ENCODE results near the gene TNFRSF8. TPM values are rescaled to one million over a fixed set of nuclear protein-coding genes. Genes with fewer than 3 reads are reported as not detected.

TNFRSF8 gene
- total RNA-seq, 1 experiment from 2014 or later = not detected

DNA sequence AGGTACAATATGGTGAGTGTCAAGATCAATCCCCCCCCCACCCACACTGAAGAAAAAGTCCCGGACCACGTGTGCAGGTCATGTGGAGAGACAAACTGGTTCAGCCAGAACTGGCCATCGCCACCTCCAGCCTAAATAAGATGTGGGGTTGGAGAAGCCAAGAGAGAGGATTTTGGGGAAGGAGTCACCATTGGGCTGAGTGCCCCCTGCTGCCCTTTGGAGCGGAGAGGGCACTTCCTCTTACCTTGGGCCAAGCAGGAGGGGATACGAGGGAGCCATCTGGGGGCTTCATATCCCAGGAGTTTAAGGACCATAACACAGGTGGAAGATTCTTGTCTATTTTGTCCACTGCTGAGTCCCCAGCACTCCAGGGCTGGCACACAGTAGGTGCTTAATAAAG, 101.1 kb downstream of the TNFRSF8 start:
- no peak for DNase-seq (ENCODE audit: low spot score)
- in situ Hi-C loops (cut with HindIII; ENCODE audit: low sequenced_read_pairs) = no loop called here

DNA sequence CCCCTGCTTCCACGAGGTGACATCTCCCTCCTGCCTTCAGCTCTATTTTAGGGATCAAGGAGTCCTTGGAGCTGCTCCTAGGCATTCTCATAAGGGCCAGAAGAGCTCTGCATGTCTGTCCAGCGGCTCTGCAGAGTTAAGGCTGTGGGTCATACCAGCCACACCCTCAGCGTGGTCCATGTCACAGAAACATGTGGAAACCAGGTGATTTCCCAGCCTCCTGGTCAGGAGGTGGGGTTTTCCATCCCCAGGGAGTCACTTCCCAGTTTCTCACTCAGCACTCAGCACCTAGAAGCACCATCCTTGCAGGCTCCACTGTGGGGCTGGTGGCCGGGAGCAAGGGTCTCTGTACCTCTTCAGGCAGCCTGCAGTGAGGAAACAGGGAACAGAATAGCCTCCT, 102.2 kb downstream of the TNFRSF8 start:
- in situ Hi-C loops (cut with HindIII; ENCODE audit: low sequenced_read_pairs) = no loop called here
- no peak for DNase-seq (ENCODE audit: low spot score)

- DNase-seq (ENCODE audit: low spot score) = no peak
- in situ Hi-C loops (cut with HindIII; ENCODE audit: low sequenced_read_pairs) = no loop called here
These were observed 103.9 kb downstream of the TNFRSF8 start, which contains the start of gene TNFRSF1B for GRCh38 chr1:12166834-12167492. Gene TNFRSF1B (plus strand): TSS chr1:12166991. CDS start chr1:12167092, 101 bp downstream.

DNA sequence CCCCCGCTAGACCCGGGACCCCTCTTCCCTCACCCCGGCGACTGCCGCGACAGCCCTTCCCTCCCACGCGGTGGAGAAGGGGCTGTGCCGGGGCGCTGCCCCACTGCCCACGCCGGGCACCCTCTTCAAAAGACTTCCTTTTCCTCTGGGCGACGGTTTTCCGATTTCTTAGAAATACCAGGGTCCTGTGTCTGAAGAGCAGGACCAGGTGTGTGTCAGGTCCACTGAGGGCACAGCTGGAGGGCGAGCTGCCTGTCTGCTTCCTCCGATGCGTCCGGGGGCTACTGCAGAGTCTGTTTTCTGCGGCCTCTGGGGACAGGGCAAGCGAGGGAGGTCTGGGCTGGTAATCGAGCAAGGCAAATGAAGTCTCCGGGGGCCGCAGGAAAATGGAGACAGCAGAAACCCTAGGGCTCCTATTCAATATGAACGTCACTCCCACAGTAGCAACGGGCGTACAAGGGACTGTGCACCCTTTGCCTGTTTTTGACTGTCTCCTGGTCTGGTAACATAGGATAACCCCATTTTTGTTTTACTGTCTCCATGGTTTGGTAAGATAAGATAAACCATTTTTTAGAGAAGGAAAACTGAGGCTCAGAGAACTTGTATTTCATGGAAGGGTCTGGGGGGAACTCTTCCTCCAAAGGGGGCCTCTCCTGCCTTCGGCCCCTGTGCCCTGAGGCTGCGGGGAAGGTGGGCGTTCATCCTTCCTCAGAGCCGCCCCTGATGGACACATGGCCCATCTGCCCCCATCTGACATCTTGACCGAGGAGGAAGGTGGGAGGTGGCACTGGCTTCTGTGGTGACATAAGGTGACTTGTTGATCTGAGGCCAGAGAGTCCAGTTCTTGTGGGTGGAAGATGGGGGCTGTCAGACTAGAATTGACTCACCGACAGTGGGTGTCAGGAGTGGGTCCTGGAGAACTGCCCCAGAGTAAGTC, 104.7 kb downstream of the TNFRSF8 start:
- no peak for DNase-seq (ENCODE audit: low spot score)
- in situ Hi-C loops (cut with HindIII; ENCODE audit: low sequenced_read_pairs) = no loop called here

- in situ Hi-C loops (cut with HindIII; ENCODE audit: low sequenced_read_pairs) = no loop called here
- no peak for DNase-seq (ENCODE audit: low spot score)
These were observed 105.5 kb downstream of the TNFRSF8 start for GRCh38 chr1:12168451-12169160.

GRCh38 chr1:12169442-12170135, 106.5 kb downstream of the TNFRSF8 start:
- in situ Hi-C loops (cut with HindIII; ENCODE audit: low sequenced_read_pairs) = no loop called here
- DNase-seq (ENCODE audit: low spot score) = no peak

DNA sequence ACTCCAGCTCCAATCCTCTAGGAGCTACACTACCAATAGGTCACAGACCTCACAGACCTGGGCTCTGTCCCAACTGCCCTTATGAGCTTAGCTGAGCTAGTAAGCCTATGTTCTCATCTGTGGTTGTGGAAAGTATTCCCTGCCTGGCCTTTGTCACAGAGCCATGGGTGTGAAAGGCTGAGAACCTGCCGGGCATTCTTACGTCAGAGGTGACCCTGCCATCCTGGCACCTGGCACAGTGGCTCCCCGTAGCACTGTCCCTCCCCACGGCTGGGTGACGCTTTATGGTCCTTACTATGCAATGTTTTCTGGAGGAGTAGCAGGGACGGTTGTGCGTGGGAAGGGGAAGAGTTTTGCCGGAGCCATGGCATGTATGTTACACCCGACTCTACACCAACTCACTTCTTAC, 107.2 kb downstream of the TNFRSF8 start:
- DNase-seq (ENCODE audit: low spot score) = no peak
- in situ Hi-C loops (cut with HindIII; ENCODE audit: low sequenced_read_pairs) = no loop called here

DNA sequence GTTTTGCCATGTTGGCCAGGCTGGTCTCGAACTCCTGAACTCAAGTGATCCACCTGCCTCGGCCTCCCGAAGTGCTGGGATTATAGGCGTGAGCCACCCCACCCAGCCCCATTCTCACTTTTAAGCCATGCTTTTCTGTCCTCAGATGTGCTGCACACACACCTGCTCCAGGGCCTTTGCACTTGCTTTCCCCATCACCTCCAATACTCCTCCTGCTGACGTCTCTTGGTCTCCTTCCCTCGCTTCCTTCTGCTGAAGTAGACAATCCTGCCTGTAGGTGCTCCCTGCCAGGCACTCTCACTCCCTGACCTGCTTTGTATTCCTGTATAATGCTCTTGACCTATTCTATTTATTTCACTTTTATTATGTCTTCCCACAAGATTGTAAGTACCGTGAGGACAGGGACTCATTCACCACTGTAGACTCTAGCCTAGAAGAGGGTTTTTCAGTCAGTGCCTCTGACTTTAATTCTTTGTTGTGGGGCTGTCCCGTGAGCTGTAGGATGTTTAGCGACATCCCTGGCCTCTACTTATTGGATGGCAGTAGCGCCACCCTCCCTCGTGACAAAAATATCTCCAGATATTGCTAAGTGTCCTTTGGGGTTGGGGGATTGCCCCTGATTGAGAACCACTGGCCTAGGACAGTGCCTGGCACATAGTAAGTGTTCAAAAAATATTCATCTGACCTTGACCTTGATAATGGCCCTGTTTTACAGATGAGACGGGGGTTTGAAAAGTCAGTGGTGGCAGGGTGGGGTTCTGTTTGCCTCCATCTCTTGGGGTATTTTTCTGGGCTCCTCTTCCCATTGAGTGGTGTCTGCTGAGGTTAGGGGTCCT, 108.3 kb downstream of the TNFRSF8 start:
- in situ Hi-C loops (cut with HindIII; ENCODE audit: low sequenced_read_pairs) = no loop called here
- DNase-seq (ENCODE audit: low spot score) = no peak

- no peak for DNase-seq (ENCODE audit: low spot score)
- in situ Hi-C loops (cut with HindIII; ENCODE audit: low sequenced_read_pairs) = no loop called here
These were observed 109.1 kb downstream of the TNFRSF8 start for GRCh38 chr1:12172042-12172851.

GRCh38 chr1:12173041-12173509, 110.0 kb downstream of the TNFRSF8 start:
- DNase-seq (ENCODE audit: low spot score) = no peak
- in situ Hi-C loops (cut with HindIII; ENCODE audit: low sequenced_read_pairs) = no loop called here

GRCh38 chr1:12173631-12174121, 110.6 kb downstream of the TNFRSF8 start:
- no peak for DNase-seq (ENCODE audit: low spot score)
- in situ Hi-C loops (cut with HindIII; ENCODE audit: low sequenced_read_pairs) = no loop called here

DNA sequence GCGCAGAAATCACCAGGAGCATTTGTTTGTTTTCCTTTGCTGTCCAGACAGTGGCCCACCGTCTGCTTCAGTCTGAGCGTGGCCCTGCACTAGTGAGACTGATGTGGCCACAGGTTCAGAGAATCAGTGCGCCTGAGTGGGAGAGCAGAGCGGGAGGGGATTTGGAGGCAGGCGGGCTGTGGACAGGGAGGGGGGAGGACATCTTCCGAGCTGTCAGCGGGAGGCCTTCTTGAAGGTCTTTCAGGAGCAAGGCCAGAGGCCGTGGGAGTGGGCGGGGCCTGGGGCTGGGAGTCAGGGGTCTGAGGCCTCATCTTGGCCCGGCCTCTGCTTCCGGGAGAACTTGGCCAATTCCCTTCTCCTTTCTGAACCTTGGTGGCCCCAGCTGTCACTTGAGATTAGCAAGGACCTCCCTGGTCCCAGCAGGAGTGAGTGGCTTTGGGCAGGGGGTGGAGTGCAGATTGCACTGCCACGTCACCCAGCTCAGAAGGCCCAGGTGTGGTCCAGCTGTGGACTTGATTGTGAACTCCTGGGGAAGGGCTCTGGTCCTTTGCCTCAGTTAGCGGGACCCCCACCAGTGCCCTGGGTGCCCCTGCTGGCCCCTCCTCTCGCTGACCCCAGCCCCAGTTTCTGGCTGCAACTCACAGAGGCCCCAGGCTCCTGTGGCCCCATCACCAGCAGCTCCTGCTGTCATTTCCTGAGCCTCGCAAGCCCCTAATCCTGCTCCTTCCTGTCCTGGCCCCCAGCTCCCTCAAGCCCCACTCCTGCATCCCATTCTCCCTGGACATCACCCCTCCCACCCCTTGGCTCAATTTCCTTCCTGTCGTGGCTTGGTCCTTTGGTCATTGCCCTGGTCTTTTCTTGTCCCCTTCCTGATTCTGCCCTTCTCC, 112.1 kb downstream of the TNFRSF8 start:
- no peak for DNase-seq (ENCODE audit: low spot score)
- in situ Hi-C loops (cut with HindIII; ENCODE audit: low sequenced_read_pairs) = no loop called here

GRCh38 chr1:12176298-12177118, 113.4 kb downstream of the TNFRSF8 start:
- in situ Hi-C loops (cut with HindIII; ENCODE audit: low sequenced_read_pairs) = no loop called here

GRCh38 chr1:12177156-12177998, 114.3 kb downstream of the TNFRSF8 start:
- in situ Hi-C loops (cut with HindIII; ENCODE audit: low sequenced_read_pairs) = no loop called here
- no peak for DNase-seq (ENCODE audit: low spot score)

More at GRCh38 chr1:12176298-12177118, 113.4 kb downstream of the TNFRSF8 start:
- DNase-seq (ENCODE audit: low spot score) = no peak

GRCh38 chr1:12177999-12178441, 114.9 kb downstream of the TNFRSF8 start:
- no peak for DNase-seq (ENCODE audit: low spot score)
- in situ Hi-C loops (cut with HindIII; ENCODE audit: low sequenced_read_pairs) = no loop called here

Measured in G401 (cell line).